Progenitor cell of endocrine pancreas (in vitro differentiated cells): ENCODE results near the gene CACNA2D2. TPM values are rescaled to one million over a fixed set of nuclear protein-coding genes. Genes with fewer than 3 reads are reported as not detected.

Experiments used
- DNase-seq: peaks from one replicate; pipeline ENCODE4 v3.0.0; 2021; ENCODE audit warnings: low spot score; ENCODE audit not compliant: unreplicated experiment
- H3K27ac Mint-ChIP-seq: 2 replicates; pipeline ENCODE4 v1.8.0; 2021; ENCODE audit warnings: mild to moderate bottlenecking, moderate library complexity, mixed read lengths
- H3K27me3 Mint-ChIP-seq: 2 replicates; pipeline ENCODE4 v1.8.0; 2021; ENCODE audit warnings: mixed read lengths
- H3K36me3 Mint-ChIP-seq: 2 replicates; pipeline ENCODE4 v1.8.0; 2022; ENCODE audit warnings: mixed read lengths; ENCODE audit not compliant: insufficient read depth
- H3K4me1 Mint-ChIP-seq: 2 replicates; pipeline ENCODE4 v1.8.0; 2021; ENCODE audit warnings: low read depth, mixed read lengths
- H3K4me3 Mint-ChIP-seq: 2 replicates; pipeline ENCODE4 v1.8.0; 2021; ENCODE audit warnings: low read depth, mild to moderate bottlenecking, moderate library complexity, mixed read lengths
- H3K9me3 Mint-ChIP-seq: 2 replicates; pipeline ENCODE4 v1.8.0; 2021; ENCODE audit warnings: low read depth, mixed read lengths
- CTCF ChIP-seq: fragments of 200-600 bp; sonication (generic); IDR thresholded peaks from one replicate; pipeline ENCODE4 v1.5.0; 2021; ENCODE audit warnings: antibody characterized with exemption, mild to moderate bottlenecking; ENCODE audit not compliant: unreplicated experiment
- total RNA-seq: library from RNA; stranded (reverse); gene quantifications from 2 replicates; pipeline ENCODE4 v1.2.1, GENCODE V29; 2021

The CACNA2D2 gene
- total RNA-seq, 1 donor from 2014 or later = 6.9 TPM

- no peak overlapping the region for H3K4me3 Mint-ChIP-seq
- no peak for DNase-seq
- no peak overlapping the region for H3K27ac Mint-ChIP-seq
- no peak for TF ChIP-seq CTCF
- H3K4me1 Mint-ChIP-seq = no peaks in the 10 kb centered on the region
- H3K9me3 Mint-ChIP-seq = no peaks in the 10 kb centered on the region
- H3K27me3 Mint-ChIP-seq = peaks cover 4% of the 10 kb centered on the region
- H3K36me3 Mint-ChIP-seq = no peaks in the 10 kb centered on the region
Measured at GRCh38 chr3:50484722-50485121, 18.7 kb downstream of the CACNA2D2 start.

GRCh38 chr3:50483374-50483773, 20.1 kb downstream of the CACNA2D2 start:
- no peak for DNase-seq
- Mint-ChIP-seq H3K27me3 (peaks cover 7% of the 10 kb centered on the region), H3K4me3 (no peak overlapping the region), H3K36me3 (peaks cover 2% of the 10 kb centered on the region), H3K4me1 (no peaks in the 10 kb centered on the region), H3K9me3 (peaks cover 3% of the 10 kb centered on the region), H3K27ac (no peak overlapping the region)
- no peak for TF ChIP-seq CTCF

GRCh38 chr3:50481992-50482391, 21.4 kb downstream of the CACNA2D2 start:
- H3K36me3 Mint-ChIP-seq = peaks cover 2% of the 10 kb centered on the region
- H3K27ac Mint-ChIP-seq = no peak overlapping the region
- H3K4me3 Mint-ChIP-seq = no peak overlapping the region
- no peak for DNase-seq
- H3K4me1 Mint-ChIP-seq = no peaks in the 10 kb centered on the region
- H3K27me3 Mint-ChIP-seq = peaks cover 7% of the 10 kb centered on the region
- no peak for TF ChIP-seq CTCF
- H3K9me3 Mint-ChIP-seq = peaks cover 3% of the 10 kb centered on the region

- Mint-ChIP-seq H3K27me3 (peaks cover 7% of the 10 kb centered on the region), H3K4me1 (no peaks in the 10 kb centered on the region), H3K9me3 (peaks cover 3% of the 10 kb centered on the region), H3K36me3 (peaks cover 2% of the 10 kb centered on the region), H3K27ac (no peak overlapping the region), H3K4me3 (no peak overlapping the region)
- DNase-seq = no peak
- TF ChIP-seq CTCF = no peak
Measured at GRCh38 chr3:50480471-50480870, 23.0 kb downstream of the CACNA2D2 start.

- DNase-seq = no peak
- peaks cover 2% of the 10 kb centered on the region for H3K36me3 Mint-ChIP-seq
- no peaks in the 10 kb centered on the region for H3K4me1 Mint-ChIP-seq
- H3K27me3 Mint-ChIP-seq = peaks cover 7% of the 10 kb centered on the region
- no peak overlapping the region for H3K27ac Mint-ChIP-seq
- H3K4me3 Mint-ChIP-seq = no peak overlapping the region
- peaks cover 3% of the 10 kb centered on the region for H3K9me3 Mint-ChIP-seq
- TF ChIP-seq CTCF = no peak
Measured at GRCh38 chr3:50479523-50479922, 23.9 kb downstream of the CACNA2D2 start.
